Duodenal mucosa (tissue), 2 donors: ENCODE data around the gene SSH3.
A peak's percentile ranks its signal among the peaks of the same experiment; 100 is the strongest.

Experiments used
- H3K27ac ChIP-seq: one replicate; pipeline ENCODE4 v1.7.0; 2013; ENCODE audit warnings: low read depth, low read length
- H3K27me3 ChIP-seq, 2 donors: one replicate each; pipeline ENCODE4 v1.7.0; 2013; ENCODE audit warnings: low read length in 2 of 2, control low read depth in 1 of 2; ENCODE audit not compliant: insufficient read depth in 2 of 2, control insufficient read depth in 1 of 2
- H3K36me3 ChIP-seq, 2 donors: one replicate each; pipeline ENCODE4 v1.7.0; 2013; ENCODE audit warnings: low read length in 2 of 2, control low read depth in 1 of 2; ENCODE audit not compliant: insufficient read depth in 2 of 2, control insufficient read depth in 1 of 2
- H3K4me1 ChIP-seq, 2 donors: one replicate each; pipeline ENCODE4 v1.7.0; 2013; ENCODE audit warnings: low read length in 2 of 2, control low read depth in 1 of 2; ENCODE audit not compliant: insufficient read depth in 2 of 2, control insufficient read depth in 1 of 2
- H3K4me3 ChIP-seq, 2 donors: one replicate each; pipeline ENCODE4 v1.7.0; 2013; ENCODE audit warnings: low read length in 2 of 2, low read depth in 1 of 2
- H3K9ac ChIP-seq, 2 donors: one replicate each; pipeline ENCODE4 v1.7.0; 2013; ENCODE audit warnings: low read length in 2 of 2, low read depth in 1 of 2
- H3K9me3 ChIP-seq, 2 donors: one replicate each; pipeline ENCODE4 v1.7.0; 2013; ENCODE audit warnings: low read length in 2 of 2, control low read depth in 1 of 2; ENCODE audit not compliant: control insufficient read depth in 1 of 2

The SSH3 gene

GRCh38 chr11:67268081-67268961, 35.0 kb upstream of the SSH3 start:
- Histone ChIP-seq H3K4me3 (peak overlapping the region; percentile 79 to 94), H3K27ac (peak overlapping the region; percentile 90), H3K9ac (peak overlapping the region; percentile 94 to 95), H3K9me3 (no peaks in the 10 kb centered on the region), H3K36me3 (peaks cover 10 to 31% of the 10 kb centered on the region in 2 donors), H3K4me1 (peaks cover 60 to 68% of the 10 kb centered on the region in 2 donors), H3K27me3 (no peaks in the 10 kb centered on the region)

GRCh38 chr11:67268962-67269268, 34.4 kb upstream of the SSH3 start:
- Histone ChIP-seq H3K4me1 (peaks cover 61 to 72% of the 10 kb centered on the region in 2 donors), H3K27ac (peak overlapping the region; percentile 61), H3K9me3 (no peaks in the 10 kb centered on the region), H3K36me3 (peaks cover 10 to 31% of the 10 kb centered on the region in 2 donors), H3K4me3 (peak overlapping the region; percentile 79 to 94), H3K27me3 (no peaks in the 10 kb centered on the region), H3K9ac (peak overlapping the region in 1 of 2 donors; percentile 58)

- H3K9me3 ChIP-seq, result no peaks in the 10 kb centered on the region
- H3K9ac ChIP-seq, result peak overlapping the region; percentile 33 to 58
- peak overlapping the region; percentile 79 to 94 for H3K4me3 ChIP-seq
- no peaks in the 10 kb centered on the region for H3K27me3 ChIP-seq
- H3K4me1 ChIP-seq, result peaks cover 63 to 79% of the 10 kb centered on the region in 2 donors
- H3K27ac ChIP-seq, result peak overlapping the region; percentile 61
- H3K36me3 ChIP-seq, result peaks cover 10 to 31% of the 10 kb centered on the region in 2 donors
Observed at GRCh38 chr11:67269401-67270255, 33.7 kb upstream of the SSH3 start.

DNA sequence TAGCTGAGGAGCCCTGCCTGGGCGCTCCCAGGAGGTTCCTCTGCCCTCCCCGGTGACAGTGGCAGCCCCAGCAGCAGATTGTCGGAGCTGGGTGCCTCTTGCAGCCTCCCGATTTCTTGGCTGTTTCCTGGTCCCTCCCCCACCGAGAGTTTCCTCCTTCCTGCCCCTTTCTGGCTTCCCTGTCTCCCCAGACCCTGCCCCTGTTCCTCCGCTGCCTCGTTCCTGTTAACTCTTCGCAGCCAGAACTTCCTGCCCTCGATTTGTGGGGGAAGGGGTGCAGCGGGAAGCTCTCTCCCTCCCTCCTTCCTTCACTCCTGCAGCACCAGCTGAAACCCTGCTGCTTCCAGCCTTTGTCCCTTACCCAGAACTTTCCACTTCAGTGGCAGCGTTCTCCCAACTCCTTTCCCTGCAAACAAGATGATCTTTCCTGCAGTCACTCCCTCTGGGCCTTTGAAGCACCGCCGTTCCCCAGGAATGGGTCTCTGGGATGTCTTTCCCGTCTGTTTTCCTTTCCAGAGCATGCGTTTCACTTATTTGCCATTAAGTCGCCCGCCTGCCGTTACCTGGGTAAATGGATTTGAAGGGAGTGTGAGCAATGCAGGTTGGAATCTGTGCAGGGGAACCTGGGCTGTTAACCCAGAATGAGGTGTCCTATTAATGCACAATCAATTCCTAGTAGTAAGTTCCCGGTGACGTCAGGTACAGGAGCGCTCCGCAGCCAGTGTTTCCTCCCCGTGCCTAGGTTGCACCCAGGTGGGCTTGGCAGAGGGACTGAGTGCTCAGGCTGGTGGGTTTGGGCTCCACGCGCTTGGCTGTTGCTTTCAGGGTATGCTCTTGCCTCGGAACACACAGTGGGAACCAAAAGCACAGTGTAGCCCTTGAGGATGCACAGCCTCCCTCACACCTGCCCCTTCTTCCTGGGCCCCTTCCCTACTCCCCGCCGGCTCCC, 32.8 kb upstream of the SSH3 start:
- Histone ChIP-seq H3K27ac (peak overlapping the region; percentile 61), H3K9ac (peak overlapping the region; percentile 33 to 58), H3K4me1 (peaks cover 69 to 88% of the 10 kb centered on the region in 2 donors)

DNA sequence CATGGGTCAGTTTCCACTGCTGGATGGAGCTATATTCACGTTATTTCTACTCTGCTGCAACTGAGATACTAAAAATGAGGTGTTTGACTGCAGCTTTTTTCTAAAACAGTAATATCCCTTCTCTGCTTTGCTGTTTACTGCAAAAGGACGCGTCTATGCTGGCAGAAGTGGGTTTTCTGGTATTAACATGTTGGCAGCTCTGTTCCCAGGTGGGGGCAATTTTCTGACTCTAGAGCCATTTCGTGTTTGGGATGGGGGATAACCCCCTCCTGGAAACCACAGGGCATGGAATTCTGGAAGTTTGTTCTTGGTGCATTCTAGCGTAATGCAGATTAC, 32.2 kb upstream of the SSH3 start:
- Histone ChIP-seq H3K9me3 (no peaks in the 10 kb centered on the region), H3K4me1 (peaks cover 75 to 89% of the 10 kb centered on the region in 2 donors), H3K4me3 (peak overlapping the region; percentile 79 to 94), H3K36me3 (peaks cover 10 to 37% of the 10 kb centered on the region in 2 donors), H3K9ac (no peak overlapping the region), H3K27me3 (no peaks in the 10 kb centered on the region), H3K27ac (no peak overlapping the region)

More for the DNA sequence above, 32.8 kb upstream of the SSH3 start:
- peak overlapping the region; percentile 79 to 94 for H3K4me3 ChIP-seq
- peaks cover 10 to 33% of the 10 kb centered on the region in 2 donors for H3K36me3 ChIP-seq
- no peaks in the 10 kb centered on the region for H3K27me3 ChIP-seq
- H3K9me3 ChIP-seq, result no peaks in the 10 kb centered on the region

DNA sequence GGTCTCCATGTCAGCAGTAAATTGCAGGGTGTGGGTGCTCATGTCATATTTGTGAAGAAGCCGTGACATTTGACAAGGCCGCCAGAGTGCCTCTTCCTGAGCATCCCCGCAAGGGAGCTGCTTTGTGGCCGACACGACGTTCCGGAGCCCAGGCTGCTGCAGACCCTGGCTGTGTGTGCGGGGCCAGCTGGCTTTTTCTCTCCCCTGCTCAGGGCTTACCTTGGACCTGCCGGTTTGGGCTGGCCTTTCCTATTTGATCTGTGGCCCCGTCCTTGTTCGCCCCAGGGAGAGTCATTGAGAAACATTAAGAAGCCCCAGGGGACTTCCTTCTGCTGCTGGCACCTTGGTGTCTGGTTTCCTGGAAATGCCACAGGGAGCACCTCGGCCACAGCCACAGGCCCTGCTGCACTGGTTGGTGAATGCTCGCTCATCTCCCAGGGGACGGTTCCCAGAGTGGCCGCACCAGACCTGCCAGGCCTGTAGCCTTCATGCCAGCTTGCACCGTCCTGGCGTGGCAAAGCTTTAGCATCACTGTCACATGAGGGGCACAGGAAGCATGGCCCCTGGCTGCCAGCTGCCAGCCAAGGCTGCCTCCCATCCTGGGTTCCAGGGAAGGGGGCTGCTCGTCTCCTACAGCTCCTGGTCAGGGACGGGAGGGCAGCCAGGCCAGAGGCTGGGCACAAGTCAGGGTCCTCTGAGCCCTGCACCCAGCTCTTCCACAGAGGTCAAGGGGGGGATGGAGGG, 31.6 kb upstream of the SSH3 start:
- Histone ChIP-seq H3K27me3 (no peaks in the 10 kb centered on the region), H3K4me3 (peak overlapping the region; percentile 79 to 94), H3K9ac (peak overlapping the region in 1 of 2 donors; percentile 45), H3K27ac (peak overlapping the region; percentile 23), H3K9me3 (no peaks in the 10 kb centered on the region), H3K4me1 (peaks cover 81 to 94% of the 10 kb centered on the region in 2 donors), H3K36me3 (peaks cover 10 to 37% of the 10 kb centered on the region in 2 donors)

GRCh38 chr11:67272327-67273259, 30.7 kb upstream of the SSH3 start:
- H3K9ac ChIP-seq, result peak overlapping the region in 1 of 2 donors; percentile 57
- H3K9me3 ChIP-seq, result no peaks in the 10 kb centered on the region
- peaks cover 87 to 99% of the 10 kb centered on the region in 2 donors for H3K4me1 ChIP-seq
- H3K4me3 ChIP-seq, result peak overlapping the region; percentile 41 to 94
- H3K27ac ChIP-seq, result no peak overlapping the region
- H3K36me3 ChIP-seq, result peaks cover 10 to 37% of the 10 kb centered on the region in 2 donors
- no peaks in the 10 kb centered on the region for H3K27me3 ChIP-seq

GRCh38 chr11:67273260-67273990, 29.9 kb upstream of the SSH3 start:
- H3K27ac ChIP-seq, result no peak overlapping the region
- peaks cover 10 to 43% of the 10 kb centered on the region in 2 donors for H3K36me3 ChIP-seq
- peak overlapping the region in 1 of 2 donors; percentile 24 for H3K4me3 ChIP-seq

More at GRCh38 chr11:67273260-67273990, 29.9 kb upstream of the SSH3 start:
- peak overlapping the region in 1 of 2 donors; percentile 57 for H3K9ac ChIP-seq
- H3K4me1 ChIP-seq, result peaks cover 84 to 99% of the 10 kb centered on the region in 2 donors
- no peaks in the 10 kb centered on the region for H3K9me3 ChIP-seq
- H3K27me3 ChIP-seq, result no peaks in the 10 kb centered on the region
